ENCODE data around the gene POLR1F. TPM values are rescaled to one million over a fixed set of nuclear protein-coding genes. Genes with fewer than 3 reads are reported as not detected.
A peak's percentile ranks its signal among the peaks of the same experiment; 100 is the strongest.
"Not testable (repeated sequence)": the region's sequence is repeated elsewhere in the genome, so short reads cannot be mapped to it uniquely, and the experiment has no call there.

Gene POLR1F
- total RNA-seq, 1 experiment from 2014 or later: 24.9 TPM

GRCh38 chr7:19690736-19691135 is 18.1 kb downstream of the POLR1F start:
- H2BK12ac ChIP-seq (ENCODE audit: insufficient read length, low read depth, low read length): no peak overlapping the region
- H3K4ac ChIP-seq (ENCODE audit: low read depth, low read length): no peak overlapping the region
- H2BK20ac ChIP-seq (ENCODE audit: low read depth, low read length, poor library complexity, severe bottlenecking): no peak overlapping the region
- Mint-ChIP-seq H3K27ac (no peak overlapping the region), H3K4me3 (no peak overlapping the region), H3K4me1 (peaks cover 10 to 11% of the 10 kb centered on the region in 2 experiments), H3K9me3 (peaks cover 8 to 18% of the 10 kb centered on the region in 2 experiments), H3K27me3 (ENCODE audit: low read depth) (no peaks in the 10 kb centered on the region; the same call in none of the 2 replicates), H3K36me3 (ENCODE audit: insufficient read depth in 1 of 3, low read depth in 3 of 3) (peaks cover 6 to 7% (median 7%) of the 10 kb centered on the region in 3 experiments; a peak in 6 of 7 replicates)
- H3K27me3 ChIP-seq (ENCODE audit: insufficient read depth, low read length): no peaks in the 10 kb centered on the region
- WGBS (ENCODE audit: extremely low coverage, insufficient read length, low lambda C conversion rate): no CpG with 5 or more reads among the region's 1 CpG
- no peak overlapping the region for H4K91ac ChIP-seq (ENCODE audit: insufficient read length, low read depth, low read length)
- no peak overlapping the region for H3K18ac ChIP-seq (ENCODE audit: insufficient read length, low read depth, low read length)
- H3K9ac ChIP-seq (ENCODE audit: extremely low read depth, insufficient read length, low read length): no peak overlapping the region
- no peak overlapping the region for H2BK5ac ChIP-seq (ENCODE audit: insufficient read length, low read length)
- H2AK5ac ChIP-seq (ENCODE audit: insufficient read length, low read length): no peak overlapping the region
- no peak overlapping the region for H3K56ac ChIP-seq (ENCODE audit: insufficient read length, low read depth, low read length)
- no peak overlapping the region for H3K23ac ChIP-seq (ENCODE audit: insufficient read length, low read depth, low read length)
- H3K23me2 ChIP-seq (ENCODE audit: insufficient read length, low read depth, low read length, poor library complexity, severe bottlenecking): no peaks in the 10 kb centered on the region
- H2BK15ac ChIP-seq (ENCODE audit: low read depth, low read length): no peak overlapping the region
- peaks cover 2% of the 10 kb centered on the region; the same call in 1 of the 2 replicates for H3K4me1 ChIP-seq (ENCODE audit: insufficient read depth, low read length)
- TF ChIP-seq CTCF (conservative IDR thresholded peaks at IDR 0.05): no peak
- H3T11ph ChIP-seq (ENCODE audit: low read length): no peak overlapping the region
- H3K14ac ChIP-seq (ENCODE audit: insufficient read depth, low read length): no peak overlapping the region
- DNase-seq: no peak
- no peak overlapping the region for H4K8ac ChIP-seq (replicated peaks; ENCODE audit: insufficient read length, low read depth, low read length)
- no peaks in the 10 kb centered on the region for H3K79me1 ChIP-seq (ENCODE audit: insufficient read depth, low read depth, low read length, poor library complexity, severe bottlenecking)
- H2BK120ac ChIP-seq (ENCODE audit: low read depth, low read length, poor library complexity, severe bottlenecking): no peak overlapping the region
- H2AFZ ChIP-seq (ENCODE audit: low read length): no peak overlapping the region
- H3K4me2 ChIP-seq (ENCODE audit: insufficient read depth, insufficient read length, low read length): no peak overlapping the region
- no peak overlapping the region for H4K5ac ChIP-seq (ENCODE audit: insufficient read length, low read depth, low read length)
- no peak overlapping the region for H3K27ac ChIP-seq (ENCODE audit: insufficient read length, low read depth, low read length)
- no peaks in the 10 kb centered on the region for H3K79me2 ChIP-seq (ENCODE audit: insufficient read depth, low read length)
- no peaks in the 10 kb centered on the region for H4K20me1 ChIP-seq (ENCODE audit: control insufficient read depth, insufficient read depth, insufficient read length)
- no peaks in the 10 kb centered on the region for H3K9me3 ChIP-seq (ENCODE audit: control insufficient read depth, low read depth, low read length)

GRCh38 chr7:19689130-19689529 is 19.7 kb downstream of the POLR1F start:
- not testable (repeated sequence) for H3K23ac ChIP-seq (ENCODE audit: insufficient read length, low read depth, low read length); H2BK15ac ChIP-seq (ENCODE audit: low read depth, low read length); H3K4me1 ChIP-seq (ENCODE audit: insufficient read depth, low read length); H3K27me3 ChIP-seq (ENCODE audit: insufficient read depth, low read length); H3K79me2 ChIP-seq (ENCODE audit: insufficient read depth, low read length); H3K18ac ChIP-seq (ENCODE audit: insufficient read length, low read depth, low read length); H2AK5ac ChIP-seq (ENCODE audit: insufficient read length, low read length); H3K9ac ChIP-seq (ENCODE audit: extremely low read depth, insufficient read length, low read length); H3K79me1 ChIP-seq (ENCODE audit: insufficient read depth, low read depth, low read length, poor library complexity, severe bottlenecking); H2BK20ac ChIP-seq (ENCODE audit: low read depth, low read length, poor library complexity, severe bottlenecking); H3K4ac ChIP-seq (ENCODE audit: low read depth, low read length); H3T11ph ChIP-seq (ENCODE audit: low read length); H2AFZ ChIP-seq (ENCODE audit: low read length); H2BK5ac ChIP-seq (ENCODE audit: insufficient read length, low read length); H3K56ac ChIP-seq (ENCODE audit: insufficient read length, low read depth, low read length); H4K91ac ChIP-seq (ENCODE audit: insufficient read length, low read depth, low read length); H4K20me1 ChIP-seq (ENCODE audit: control insufficient read depth, insufficient read depth, insufficient read length); H3K9me3 ChIP-seq (ENCODE audit: control insufficient read depth, low read depth, low read length); H3K23me2 ChIP-seq (ENCODE audit: insufficient read length, low read depth, low read length, poor library complexity, severe bottlenecking); H2BK12ac ChIP-seq (ENCODE audit: insufficient read length, low read depth, low read length); H3K36me3 Mint-ChIP-seq (ENCODE audit: insufficient read depth in 1 of 3, low read depth in 3 of 3); H2BK120ac ChIP-seq (ENCODE audit: low read depth, low read length, poor library complexity, severe bottlenecking); DNase-seq; H3K27me3 Mint-ChIP-seq (ENCODE audit: low read depth); H4K8ac ChIP-seq (replicated peaks; ENCODE audit: insufficient read length, low read depth, low read length); H3K27ac ChIP-seq (ENCODE audit: insufficient read length, low read depth, low read length); H4K5ac ChIP-seq (ENCODE audit: insufficient read length, low read depth, low read length)
- H3K27ac Mint-ChIP-seq: peak overlapping the region in 2 of 3 experiments; percentile 76 to 88; a peak in 4 of 7 replicates
- no CpG with 5 or more reads among the region's 12 CpGs for WGBS (ENCODE audit: extremely low coverage, insufficient read length, low lambda C conversion rate)
- H3K4me3 Mint-ChIP-seq: peak overlapping the region; percentile 56 to 62; a peak in 3 of 5 replicates
- H3K14ac ChIP-seq (ENCODE audit: insufficient read depth, low read length): peak overlapping the region; percentile 79
- peak overlapping the region; percentile 40 for H3K4me2 ChIP-seq (ENCODE audit: insufficient read depth, insufficient read length, low read length)
- peaks cover 10 to 11% of the 10 kb centered on the region in 2 experiments for H3K4me1 Mint-ChIP-seq
- H3K9me3 Mint-ChIP-seq: peaks cover 8 to 18% of the 10 kb centered on the region in 2 experiments

Data from H9 (cell line).